ENCODE data around the gene VAX1.

Gene VAX1

DNA sequence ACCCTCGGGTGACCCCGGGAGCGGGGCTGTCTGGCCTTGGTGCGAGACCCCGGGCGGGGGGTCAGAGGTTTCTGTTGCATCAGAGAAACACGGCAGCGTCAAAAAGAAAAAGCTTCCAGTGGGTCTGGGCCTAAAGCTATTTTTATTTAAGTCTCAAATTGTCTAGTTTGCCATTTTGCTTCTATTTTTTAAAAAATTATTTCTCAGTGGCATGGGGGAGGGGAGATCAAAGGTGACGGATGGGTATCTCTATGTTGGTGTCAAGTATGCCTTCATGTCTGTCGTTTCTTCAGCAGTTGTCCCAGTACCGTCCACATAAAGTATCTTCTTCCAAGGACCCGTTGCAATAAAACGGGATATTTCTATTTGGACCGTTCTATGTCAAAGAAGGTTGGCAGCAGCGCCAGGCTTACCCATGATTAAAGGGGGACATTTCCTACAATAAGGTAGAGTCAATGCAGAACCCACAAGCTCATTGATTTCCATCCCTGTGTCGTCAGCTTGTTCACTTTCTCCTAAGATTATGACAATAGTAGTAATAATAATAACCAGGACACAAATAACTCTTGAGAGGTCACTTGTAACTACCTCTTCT, 26.0 kb upstream of the VAX1 start:
- no peak for DNase-seq

DNA sequence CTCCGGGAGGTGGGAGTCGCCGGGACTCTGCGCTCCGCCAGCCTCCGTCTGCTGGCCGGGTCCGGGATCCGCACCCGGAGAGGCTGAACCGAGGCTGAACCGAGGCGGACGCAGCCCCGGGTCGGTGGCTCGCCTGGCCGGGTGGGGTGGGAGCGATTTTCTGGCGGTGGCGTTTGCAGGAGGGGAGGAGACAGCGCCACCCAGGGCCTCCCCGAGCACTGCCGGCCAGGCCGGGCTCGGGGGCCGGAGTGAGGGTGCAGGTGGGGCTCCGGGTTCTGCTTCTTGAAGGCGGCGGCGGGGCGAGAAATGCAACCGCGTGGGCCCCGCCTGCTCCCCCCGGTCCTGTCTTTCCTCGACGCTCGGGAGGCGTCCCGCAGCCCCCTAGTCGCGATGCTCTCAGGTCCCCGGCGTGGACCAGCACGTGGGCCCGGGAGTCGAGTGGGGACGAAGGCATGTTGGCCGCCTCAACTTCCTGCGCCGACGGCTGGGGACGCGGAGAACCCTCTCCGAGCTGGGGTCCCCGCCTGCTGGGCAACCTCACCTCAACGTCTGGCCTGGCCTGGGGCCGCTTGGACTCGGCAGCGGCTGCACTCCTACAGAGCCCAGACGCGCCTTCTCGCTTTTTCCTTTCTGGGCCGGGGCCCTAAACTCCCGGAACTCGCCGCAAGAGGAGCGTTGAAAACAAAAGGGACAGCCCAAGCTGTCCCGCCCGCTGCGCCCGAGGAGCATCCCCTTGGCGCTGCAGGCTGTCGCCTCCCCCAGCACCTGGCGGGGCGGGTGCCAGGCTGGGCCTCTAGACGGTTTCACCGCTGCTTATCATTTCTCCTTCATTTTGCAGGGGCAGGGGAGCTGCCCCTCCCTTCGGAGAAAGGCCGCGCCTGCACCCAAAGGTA, 25.2 kb upstream of the VAX1 start:
- no peak for DNase-seq

- no peak for DNase-seq
These were observed 24.3 kb upstream of the VAX1 start for GRCh38 chr10:117162093-117163060.

DNA sequence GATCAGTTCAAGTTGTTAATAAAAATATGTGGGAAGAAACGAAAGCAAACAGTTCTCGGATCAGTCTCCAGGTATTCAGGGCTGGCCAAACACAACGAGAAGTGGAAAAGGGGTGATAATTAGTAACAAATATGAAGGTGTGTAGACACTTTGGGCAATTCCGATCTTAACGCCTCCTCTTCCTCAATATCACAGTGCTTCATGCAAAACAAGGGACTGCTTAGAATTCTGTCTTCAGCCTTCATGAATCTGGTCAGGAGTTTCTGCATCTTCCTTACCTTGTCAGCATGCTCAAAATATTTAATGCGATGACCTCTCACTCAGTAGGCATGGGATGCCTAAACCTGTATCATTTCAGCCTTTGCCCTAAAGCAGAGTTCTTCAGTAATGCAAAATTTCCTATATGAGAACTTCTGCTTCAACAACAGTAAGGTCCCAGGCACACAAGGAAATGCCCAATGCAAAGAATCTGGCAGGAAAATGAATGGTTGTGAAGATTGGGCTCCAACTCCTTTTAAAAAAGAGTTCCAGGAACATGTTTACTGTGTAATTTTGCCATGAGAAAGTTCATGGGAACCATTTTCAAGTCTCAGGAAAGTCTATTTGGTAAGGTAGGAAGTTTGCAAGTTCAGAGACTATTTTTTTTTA, 23.4 kb upstream of the VAX1 start:
- DNase-seq: no peak

DNA sequence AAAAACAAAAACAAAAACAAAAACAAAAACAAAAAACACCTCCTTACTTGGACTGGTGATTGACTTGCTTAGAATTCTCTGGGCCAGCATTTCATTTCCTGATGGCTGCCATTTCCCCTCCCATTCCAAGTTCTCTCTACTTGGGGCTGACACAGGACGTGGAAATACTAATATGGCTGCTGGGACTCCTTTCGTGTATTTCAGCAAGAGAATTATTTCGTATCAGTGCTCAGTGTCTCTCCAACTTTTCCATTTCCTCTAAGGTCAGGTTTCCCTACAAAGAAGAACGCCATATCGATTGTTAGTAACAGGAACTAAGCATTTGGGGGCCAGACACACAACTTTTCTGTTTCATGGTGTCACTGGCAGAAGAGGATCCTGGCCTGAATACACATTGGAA, 22.5 kb upstream of the VAX1 start:
- DNase-seq: no peak

DNA sequence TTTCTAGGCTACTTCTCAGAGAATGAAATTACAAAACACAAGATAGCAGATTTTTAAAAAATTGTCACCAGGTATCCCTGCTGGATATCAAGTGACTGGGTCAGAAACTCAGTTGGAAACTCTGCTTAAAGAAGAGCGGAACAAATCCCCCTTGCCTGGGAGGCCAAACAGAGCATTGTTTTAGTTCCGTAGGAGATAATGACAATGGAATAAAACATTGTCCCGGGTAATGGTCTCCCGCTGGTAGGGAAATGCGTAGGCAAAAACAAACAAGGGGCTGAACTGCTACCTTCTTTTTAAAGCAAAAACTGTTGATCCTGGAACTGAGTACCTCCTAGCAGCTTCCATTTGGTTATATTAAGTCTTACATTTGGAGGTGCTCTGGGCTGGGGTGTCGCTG, 21.3 kb upstream of the VAX1 start:
- no peak for DNase-seq

DNA sequence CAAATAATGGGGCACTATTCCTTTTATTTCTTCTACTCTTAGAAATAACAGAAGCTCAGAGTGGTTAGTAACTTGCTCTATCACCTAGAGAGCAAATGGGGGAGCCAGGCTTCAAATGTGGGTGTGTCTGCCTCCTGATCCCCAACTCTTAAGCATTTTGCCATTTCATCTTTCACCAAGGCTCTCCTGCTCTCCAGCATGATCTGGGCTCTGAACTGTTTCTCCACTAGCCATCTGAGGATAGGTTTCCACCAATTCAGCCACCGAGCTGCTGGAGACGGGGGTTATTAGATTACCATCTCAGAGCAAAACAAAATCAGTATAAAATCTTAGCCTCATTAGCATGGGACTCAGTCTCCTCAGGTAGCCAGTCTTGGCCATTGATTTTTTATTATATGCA, 20.2 kb upstream of the VAX1 start:
- no peak for DNase-seq

- no peak for DNase-seq
These were observed 14.6 kb upstream of the VAX1 start for GRCh38 chr10:117152668-117153067.

DNA sequence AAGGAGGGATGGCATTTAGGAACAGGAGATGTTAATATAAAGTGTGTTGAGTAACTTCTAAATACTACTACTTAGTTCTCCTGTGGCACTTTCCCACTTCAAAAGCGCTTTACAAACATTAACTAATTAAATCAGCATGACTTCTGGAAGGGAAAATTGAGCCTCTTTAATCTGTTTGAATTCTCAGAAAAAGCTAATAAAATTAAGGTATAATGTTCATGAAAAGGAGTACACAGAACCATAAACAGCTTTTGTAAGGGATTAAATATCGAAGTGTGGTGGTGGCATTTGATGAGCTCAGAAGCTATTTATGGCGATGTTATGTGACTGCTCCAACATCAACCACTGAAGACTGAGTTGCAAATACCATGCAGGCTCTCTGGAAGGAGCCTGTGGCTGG, 10.2 kb upstream of the VAX1 start:
- no peak for DNase-seq

GRCh38 chr10:117145019-117145418, 6.9 kb upstream of the VAX1 start:
- DNase-seq: no peak

GRCh38 chr10:117143103-117143823, 5.2 kb upstream of the VAX1 start:
- no peak for DNase-seq

DNA sequence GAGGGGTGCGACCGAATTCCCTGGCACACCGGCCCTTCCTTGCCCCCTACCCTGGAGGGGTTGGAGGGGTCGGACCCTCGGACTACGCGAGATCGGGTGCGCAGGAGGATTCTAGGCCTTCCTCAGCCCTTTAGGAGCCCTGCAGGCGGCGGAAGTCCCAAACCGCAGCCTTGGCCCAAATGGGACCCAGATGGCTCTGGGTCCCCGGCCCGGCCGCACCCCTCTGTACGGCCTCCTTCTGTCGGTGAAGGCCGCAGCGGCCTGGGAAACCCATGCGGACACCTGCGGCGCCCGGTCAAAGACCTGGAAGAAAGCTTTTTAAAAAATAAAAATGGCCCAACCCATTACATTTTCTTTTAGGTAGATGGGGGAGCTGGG, 2.4 kb upstream of the VAX1 start:
- DNase-seq: no peak

- no peak for DNase-seq
These were observed 1.8 kb upstream of the VAX1 start for GRCh38 chr10:117139581-117140524.

GRCh38 chr10:117138838-117139580, 939 bp upstream of the VAX1 start:
- DNase-seq: no peak

DNA sequence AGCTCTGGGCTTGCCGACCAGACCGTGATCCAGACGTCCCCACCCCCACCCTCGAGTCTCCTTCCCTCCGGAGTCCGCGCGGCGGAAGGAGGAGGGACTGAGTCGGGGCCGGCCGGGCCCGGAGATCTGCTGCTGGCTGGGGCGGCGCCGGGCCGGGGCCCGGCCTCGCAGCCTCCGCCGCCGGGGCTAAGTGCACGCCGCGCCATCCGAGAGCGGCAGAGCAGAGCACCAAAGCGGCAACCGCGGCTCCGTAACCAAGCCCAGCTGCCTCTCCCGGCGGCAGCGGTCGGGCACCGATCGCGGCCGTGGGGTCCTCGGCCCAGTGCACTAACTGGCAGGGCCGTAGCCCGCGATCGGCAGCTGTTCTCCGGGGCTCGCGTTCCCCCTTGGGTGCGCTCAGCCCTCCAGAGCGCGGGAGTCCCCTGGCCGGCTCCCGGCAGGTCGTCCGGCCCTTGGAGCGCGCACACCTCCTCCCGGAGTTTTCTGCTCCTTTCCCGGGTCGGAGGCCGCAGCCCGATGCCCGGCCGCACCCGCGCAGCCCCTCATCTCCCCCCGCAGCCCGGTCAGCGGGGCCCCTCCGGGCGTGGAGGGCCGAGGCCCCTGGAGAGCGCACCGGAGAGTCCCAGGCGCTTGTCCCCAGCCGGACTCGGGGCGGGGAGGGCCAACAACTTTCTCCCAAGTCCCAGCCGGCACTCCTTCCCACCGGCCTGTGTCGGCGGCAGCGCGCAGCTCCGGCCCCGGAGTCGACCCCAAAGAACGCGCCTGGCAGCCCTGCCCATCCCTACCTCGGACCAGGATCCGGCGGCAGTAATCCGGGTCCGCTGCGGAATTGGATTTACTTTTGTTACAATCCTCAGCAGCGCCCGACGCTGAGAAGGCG, 799 bp downstream of the VAX1 start:
- no peak for DNase-seq

DNA sequence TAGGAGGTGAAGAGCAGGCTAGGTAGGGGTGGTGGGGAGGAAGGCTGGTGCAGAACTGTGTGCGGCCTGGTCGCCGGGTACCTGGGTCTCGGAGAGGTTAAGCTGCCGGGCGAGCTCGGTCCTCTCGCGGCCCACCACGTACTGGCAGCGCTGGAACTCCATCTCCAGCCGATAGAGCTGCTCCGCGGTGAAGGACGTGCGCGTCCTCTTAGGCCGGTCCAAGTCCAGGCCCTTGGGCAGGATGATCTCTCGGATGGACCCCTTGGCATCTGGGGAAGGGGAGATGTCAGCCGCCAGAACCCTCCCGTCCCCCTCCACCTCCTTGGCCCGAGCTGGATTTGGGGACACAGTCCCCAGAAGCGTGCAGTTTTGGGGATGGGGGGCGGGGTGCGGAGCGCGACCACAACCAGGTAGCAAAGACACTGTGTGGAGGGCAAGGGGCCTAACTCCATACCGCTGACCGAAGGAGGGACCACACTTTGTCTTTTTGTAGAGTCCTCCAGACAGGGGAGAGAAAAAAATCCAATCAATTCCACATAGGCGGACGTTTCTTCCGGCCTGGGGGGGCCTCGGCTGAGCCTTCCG, 1.6 kb downstream of the VAX1 start:
- no peak for DNase-seq

- no peak for DNase-seq
These were observed 2.5 kb downstream of the VAX1 start for GRCh38 chr10:117135480-117136140.

GRCh38 chr10:117135026-117135372, 3.1 kb downstream of the VAX1 start:
- no peak for DNase-seq
